Inflammatory macrophage treated with lipopolysaccharide for 1 hour (primary cell): ENCODE results near the gene SMG1.
A peak's percentile ranks its signal among the peaks of the same experiment; 100 is the strongest.

Source experiments
- DNase-seq, 2 donors: peaks; one replicate each; pipeline ENCODE4 v3.0.0-alpha.2; 2020 to 2022

The SMG1 gene

DNA sequence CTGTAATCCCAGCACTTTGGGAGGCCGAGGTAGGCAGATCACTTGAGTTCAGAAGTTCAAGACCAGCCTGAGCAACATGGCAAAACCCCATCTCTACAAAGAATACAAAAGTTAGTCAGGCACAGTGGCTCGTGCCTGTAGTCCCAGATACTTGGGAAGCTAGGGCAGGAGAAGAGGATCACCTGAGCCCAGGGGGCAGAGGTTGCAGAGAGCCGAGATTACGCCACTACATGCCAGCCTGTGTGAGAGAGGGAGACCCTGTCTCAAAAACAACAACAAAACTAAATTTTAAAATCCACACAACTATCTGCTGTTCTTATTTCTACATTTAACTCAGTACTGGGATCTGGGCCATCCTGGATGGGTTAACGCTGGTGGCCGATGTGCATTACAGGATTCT is 83.6 kb downstream of the SMG1 start:
- no peak for DNase-seq

GRCh38 chr16:18841833-18842525 is 84.2 kb downstream of the SMG1 start:
- peak; percentile 85 to 89 for DNase-seq

DNA sequence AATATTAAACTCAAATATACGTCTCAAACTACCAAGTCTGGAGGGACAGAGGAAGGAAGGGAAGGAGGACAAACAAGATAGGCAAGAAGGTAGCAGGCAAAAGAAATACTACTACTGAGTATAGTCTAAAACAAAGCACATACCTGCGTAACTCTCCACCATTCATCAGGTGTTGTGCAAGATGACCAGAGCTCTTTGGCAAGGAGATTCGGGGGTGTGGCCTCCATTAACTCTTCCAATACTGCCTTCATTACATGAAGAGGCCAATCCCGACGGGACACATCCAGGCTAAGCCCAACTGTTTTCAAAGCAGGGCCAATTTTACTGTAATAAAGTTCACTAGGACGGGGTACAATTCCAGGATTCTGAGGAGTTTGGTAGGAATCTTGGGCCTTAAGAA is 86.7 kb downstream of the SMG1 start:
- no peak for DNase-seq

GRCh38 chr16:18836702-18837101 is 89.5 kb downstream of the SMG1 start:
- DNase-seq: no peak

DNA sequence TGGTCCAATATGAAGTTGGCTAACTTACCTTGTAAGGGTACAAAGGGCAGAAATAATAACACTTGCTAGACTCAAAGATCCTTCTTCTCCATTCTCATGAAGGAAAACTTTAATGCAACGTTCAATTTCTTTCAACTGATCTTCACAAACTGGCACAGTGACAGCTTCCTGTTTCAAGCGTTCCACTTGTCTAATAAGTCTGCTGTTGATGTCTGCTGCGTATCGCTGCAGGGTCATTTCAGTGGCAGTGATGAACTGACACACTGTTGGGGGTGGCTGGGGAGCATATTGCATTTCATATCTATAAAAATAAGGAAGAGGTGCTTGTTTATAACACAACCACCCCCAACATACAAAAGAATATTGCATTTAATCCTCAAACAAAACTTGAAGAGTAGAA is 91.3 kb downstream of the SMG1 start:
- DNase-seq: no peak

GRCh38 chr16:18833707-18834505 is 92.3 kb downstream of the SMG1 start:
- no peak for DNase-seq

DNA sequence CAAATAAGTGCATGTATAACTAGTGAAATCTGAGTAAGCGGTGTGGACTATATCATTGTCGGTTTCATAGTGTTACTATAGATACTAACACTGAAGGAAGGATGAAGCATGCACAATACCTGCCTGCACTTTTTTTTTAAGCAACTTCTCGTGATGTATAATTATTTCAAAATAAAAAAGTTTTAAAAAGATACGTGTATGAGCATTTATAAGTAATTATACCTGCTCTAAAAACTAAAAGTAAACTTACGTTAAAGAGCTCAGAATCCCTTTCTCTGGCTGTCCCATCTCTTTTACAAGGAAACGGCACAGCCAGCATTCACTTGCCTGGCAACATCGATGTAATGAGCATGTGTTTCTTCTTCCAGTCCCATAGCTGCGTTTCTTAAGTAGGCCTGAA is 93.6 kb downstream of the SMG1 start:
- DNase-seq: no peak

DNA sequence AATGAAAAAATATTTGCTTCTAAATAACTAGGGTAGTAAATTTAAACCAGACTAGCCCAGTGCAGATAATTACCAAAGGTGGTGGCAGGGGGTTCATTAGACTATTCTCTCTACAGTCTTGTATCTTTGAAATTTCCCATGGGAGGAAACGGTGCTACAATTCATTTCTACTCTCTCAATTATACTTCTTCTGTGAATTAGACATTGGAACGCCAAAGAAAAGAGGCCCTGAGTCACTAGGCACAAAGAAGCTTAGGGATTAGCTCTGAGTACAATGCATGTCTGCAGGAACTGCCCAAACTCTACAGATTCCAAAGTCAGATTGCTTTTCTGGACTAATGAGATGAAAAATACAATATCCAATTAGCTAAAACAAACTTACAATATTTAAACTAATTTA is 94.2 kb downstream of the SMG1 start:
- no peak for DNase-seq

- DNase-seq: peak in 1 of 2 donors; percentile 25
Observed at GRCh38 chr16:18829251-18829650, 97.0 kb downstream of the SMG1 start.

DNA sequence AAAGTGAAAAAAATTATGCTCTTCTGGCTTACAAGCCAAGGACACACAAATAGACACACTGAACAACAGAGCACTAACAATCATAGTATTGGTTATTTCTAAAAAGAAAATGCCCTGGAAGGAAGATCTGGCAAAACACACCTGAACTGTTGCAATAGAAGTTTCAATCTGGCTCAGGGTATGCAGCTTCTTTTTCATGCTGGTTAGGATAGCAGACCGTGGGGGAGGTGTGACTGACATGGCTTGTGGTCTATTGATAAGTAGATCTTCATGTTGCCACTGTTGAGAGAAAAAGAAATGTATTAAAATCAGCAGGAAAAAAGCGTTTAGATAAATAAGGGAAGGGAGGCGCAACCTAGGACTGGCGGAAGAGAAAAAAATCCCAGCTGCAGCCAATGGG is 98.3 kb downstream of the SMG1 start:
- DNase-seq: no peak

DNA sequence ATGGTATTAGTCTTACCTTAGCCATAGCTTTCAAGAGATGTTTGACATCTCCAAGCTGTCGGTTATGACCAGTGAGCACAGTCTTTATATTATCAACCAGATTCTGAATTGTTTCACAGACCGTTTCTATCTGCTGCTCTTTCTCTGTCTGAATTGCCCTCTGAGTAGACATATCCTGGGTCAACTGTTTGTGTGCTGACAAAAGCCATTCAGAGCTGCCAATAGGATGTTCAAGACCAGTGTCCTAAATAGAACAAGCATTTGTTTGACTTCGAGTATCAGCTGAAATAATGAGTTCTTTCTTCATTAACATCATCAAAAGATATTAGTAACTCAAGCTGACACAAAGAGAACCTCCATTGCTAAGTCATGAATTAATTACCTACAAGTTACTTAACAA is 109.9 kb downstream of the SMG1 start:
- DNase-seq: no peak

GRCh38 chr16:18811925-18812324 is 114.3 kb downstream of the SMG1 start:
- DNase-seq: no peak

GRCh38 chr16:18809165-18809564 is 117.0 kb downstream of the SMG1 start:
- DNase-seq: no peak

GRCh38 chr16:18805257-18805773 is 120.9 kb downstream of the SMG1 start:
- peak in 1 of 2 donors; percentile 8 for DNase-seq

GRCh38 chr16:18804540-18804939 is 121.7 kb downstream of the SMG1 start:
- DNase-seq: no peak

GRCh38 chr16:18803569-18804462 is 122.4 kb downstream of the SMG1 start:
- DNase-seq: peak; percentile 41 to 50

DNA sequence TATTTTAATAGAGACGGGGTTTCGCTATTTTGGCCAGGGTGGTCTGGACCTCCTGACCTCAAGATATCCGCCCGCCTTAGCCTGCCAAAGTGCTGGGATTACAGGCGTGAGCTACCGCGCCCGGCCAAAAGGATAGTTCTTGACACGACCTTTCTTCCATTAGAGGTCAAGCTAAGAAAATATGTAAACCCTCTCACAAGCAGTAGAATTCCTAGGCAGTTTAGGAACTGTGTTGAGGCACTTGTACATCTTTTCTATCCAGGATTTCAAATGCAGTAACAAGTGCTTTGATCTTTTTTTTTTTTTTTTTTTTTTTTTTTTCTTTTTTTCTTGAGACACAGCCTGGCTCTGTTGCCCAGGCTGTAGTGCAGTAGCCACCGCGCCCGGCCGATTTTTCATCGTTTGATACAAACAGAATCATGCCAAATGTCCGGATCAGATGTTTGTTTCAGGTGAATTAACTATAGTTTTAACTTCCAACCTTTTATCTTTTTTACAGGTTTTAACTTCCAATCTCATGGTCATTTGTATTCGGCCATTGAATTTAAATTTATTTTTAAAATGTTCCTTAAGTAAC is 123.4 kb downstream of the SMG1 start:
- DNase-seq: no peak

- DNase-seq: peak; percentile 99
Observed at GRCh38 chr16:18801145-18801972, 124.8 kb downstream of the SMG1 start, which contains the start of gene ARL6IP1. Gene ARL6IP1 (minus strand): TSS chr16:18801549. CDS start chr16:18801466, 83 bp downstream.

DNA sequence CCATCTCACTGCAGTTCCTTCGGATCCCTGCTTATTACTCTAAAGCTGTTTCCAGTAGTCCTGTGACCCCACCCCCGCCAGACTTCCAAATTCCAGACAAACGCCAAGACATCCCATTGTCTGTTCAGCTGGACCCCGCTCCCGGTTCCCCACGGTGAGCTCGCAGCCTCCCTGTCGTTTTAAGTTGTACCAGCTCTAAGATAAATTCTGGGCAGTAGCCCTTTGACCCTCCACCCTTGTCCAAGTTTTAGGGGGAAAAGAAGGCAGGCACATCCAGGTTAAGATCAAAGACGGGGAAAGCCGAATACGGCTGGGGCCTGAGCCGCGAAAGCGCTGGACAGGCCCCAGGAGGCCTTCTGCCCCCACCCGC is 125.4 kb downstream of the SMG1 start:
- DNase-seq: no peak

DNA sequence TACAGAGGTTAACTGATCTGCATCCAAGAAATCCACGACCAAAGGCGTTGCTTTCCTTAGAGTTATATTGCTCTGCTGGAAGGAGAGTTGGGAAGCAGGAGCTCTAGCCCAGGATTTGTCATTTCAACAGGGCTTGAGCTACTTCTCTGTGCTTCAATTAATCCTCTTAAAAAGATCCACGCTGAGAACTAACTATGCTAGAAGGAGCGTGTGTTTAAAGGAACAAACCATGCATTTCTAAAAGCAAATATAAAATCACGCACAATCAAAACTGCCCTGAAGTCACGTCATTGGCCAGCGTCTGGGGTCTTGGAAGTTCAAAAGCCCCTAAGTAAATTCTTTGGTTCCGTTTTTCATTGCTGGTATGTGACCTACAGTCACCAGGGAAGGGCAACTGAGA is 125.9 kb downstream of the SMG1 start:
- peak in 1 of 2 donors; percentile 33 for DNase-seq

DNA sequence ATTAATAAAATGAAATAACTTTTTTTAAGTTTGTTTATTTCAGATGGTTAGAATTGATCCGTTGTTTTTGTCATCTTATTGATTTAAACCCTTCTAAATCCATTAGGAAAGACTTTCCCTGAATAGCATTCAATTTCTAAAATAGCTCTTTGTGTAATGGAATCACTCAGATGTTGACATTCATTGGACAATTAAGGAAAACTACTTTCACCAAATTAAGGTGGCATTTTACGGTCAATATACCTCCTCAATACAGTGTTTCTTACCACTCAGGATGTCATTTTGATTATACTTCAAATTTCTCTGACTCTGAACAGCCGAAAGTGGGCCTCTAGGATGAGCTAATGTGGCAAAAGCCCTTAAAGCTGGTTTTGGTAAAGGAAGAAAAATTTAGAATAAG is 126.7 kb downstream of the SMG1 start:
- DNase-seq: no peak

DNA sequence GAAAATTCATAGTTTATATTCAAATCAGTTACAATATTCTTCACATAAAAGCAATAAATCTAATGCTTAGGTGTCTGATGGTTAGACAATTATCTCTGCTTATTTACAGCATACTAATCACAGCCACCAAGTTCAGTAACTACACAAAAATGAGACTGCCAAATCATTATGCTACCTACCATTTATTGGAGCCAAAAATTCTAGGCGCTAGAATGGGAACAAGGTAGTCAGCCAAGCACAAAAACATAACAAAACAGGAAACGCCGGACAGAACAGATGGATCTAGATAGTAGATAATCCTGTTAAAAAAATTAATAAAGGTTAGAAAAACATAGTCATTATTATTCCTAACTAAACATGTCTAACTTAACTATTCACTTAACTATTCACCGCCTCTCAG is 128.5 kb downstream of the SMG1 start:
- no peak for DNase-seq
